Esophagus muscularis mucosa (tissue), 4 donors: ENCODE data around the gene SERTAD2.

Experiments used
- EP300 ChIP-seq: sonication (generic); formaldehyde crosslinking; IDR thresholded peaks from one replicate; pipeline ENCODE4 v1.6.1; 2017; ENCODE audit warnings: antibody characterized with exemption
- POLR2A ChIP-seq: fragments of 450-650 bp; IDR thresholded peaks from one replicate; pipeline ENCODE4 v1.6.1; 2017; ENCODE audit warnings: antibody characterized with exemption, moderate library complexity, mild to moderate bottlenecking, low read depth
- POLR2AphosphoS5 ChIP-seq, 2 donors: sonication (generic); formaldehyde crosslinking; IDR thresholded peaks; one replicate each; pipeline ENCODE4 v1.6.1; 2017; ENCODE audit warnings: antibody characterized with exemption in 2 of 2
- TF ChIP-seq, protein P1 (sequence below), 3 experiments: fragments of 200-600 bp in 2 of 3; fragments of 450-650 bp in 1 of 3; sonication (generic) in 2 of 3; IDR thresholded peaks; one replicate each; pipeline ENCODE4 v1.5.1; 2017 to 2019; ENCODE audit warnings: antibody characterized with exemption in 3 of 3, mild to moderate bottlenecking in 2 of 3, moderate library complexity in 1 of 3

- TF ChIP-seq POLR2AphosphoS5 (IDR thresholded peaks at IDR 0.05), result no peak
- TF ChIP-seq EP300, result no peak
- TF ChIP-seq, protein P1, sequence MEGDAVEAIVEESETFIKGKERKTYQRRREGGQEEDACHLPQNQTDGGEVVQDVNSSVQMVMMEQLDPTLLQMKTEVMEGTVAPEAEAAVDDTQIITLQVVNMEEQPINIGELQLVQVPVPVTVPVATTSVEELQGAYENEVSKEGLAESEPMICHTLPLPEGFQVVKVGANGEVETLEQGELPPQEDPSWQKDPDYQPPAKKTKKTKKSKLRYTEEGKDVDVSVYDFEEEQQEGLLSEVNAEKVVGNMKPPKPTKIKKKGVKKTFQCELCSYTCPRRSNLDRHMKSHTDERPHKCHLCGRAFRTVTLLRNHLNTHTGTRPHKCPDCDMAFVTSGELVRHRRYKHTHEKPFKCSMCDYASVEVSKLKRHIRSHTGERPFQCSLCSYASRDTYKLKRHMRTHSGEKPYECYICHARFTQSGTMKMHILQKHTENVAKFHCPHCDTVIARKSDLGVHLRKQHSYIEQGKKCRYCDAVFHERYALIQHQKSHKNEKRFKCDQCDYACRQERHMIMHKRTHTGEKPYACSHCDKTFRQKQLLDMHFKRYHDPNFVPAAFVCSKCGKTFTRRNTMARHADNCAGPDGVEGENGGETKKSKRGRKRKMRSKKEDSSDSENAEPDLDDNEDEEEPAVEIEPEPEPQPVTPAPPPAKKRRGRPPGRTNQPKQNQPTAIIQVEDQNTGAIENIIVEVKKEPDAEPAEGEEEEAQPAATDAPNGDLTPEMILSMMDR (IDR thresholded peaks at IDR 0.05), result no peak
- no peak for TF ChIP-seq POLR2A
These were observed 54.2 kb downstream of the SERTAD2 start for GRCh38 chr2:64599469-64599868.
